ENCODE results near the gene CDK4.

CDK4 gene

DNA sequence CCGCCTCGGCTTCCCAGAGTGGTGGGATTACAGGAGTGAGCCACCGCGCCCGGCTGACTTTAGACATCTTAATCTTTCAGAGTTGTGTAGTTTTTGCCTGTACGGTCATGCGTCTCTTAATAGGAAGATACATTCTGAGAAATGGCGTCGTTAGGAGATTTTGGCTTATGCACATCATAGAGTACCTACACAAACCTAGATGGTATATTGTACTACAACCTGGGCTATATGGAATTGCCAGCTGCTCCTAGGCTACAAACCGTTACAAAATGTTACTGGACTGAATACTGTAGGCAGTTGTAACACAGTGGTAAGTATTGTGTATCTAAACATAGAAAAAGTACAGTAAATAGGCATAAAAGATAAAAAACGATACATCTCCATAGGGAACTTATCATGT is 31.8 kb upstream of the CDK4 start:
- no peaks in the 10 kb centered on the region for H3K9me3 ChIP-seq (ENCODE audit: control extremely low read depth in 1 of 5, control insufficient read depth in 4 of 5, insufficient read depth in 2 of 5, low read depth in 1 of 5, low read length in 4 of 5)
- WGBS (ENCODE audit: insufficient coverage) = 100% methylated on average over 5 of the region's 11 CpGs
- ChIA-PET POLR2A (no interaction called here), CTCF (interaction anchor here (0.7 to 2.6 kb wide), 11 partner anchors 10 to 122 kb away, joined by 3 to 14 read pairs (median 5); partner anchors contain the start of genes AVIL and CYP27B1)
- peak overlapping the region in 2 of 7 experiments; percentile 96 to 99 for H3K4me3 ChIP-seq (ENCODE audit: control insufficient read depth in 1 of 7, extremely low read depth in 1 of 7, insufficient read depth in 4 of 7, low read depth in 2 of 7, low read length in 6 of 7)
- peaks cover 9 to 34% (median 31%) of the 10 kb centered on the region in 4 experiments for H3K4me1 ChIP-seq (ENCODE audit: control extremely low read depth in 1 of 4, control insufficient read depth in 4 of 4, insufficient read depth in 4 of 4, low read length in 3 of 4)
- H3K36me3 ChIP-seq (ENCODE audit: control insufficient read depth in 4 of 4, insufficient read depth in 4 of 4, low read length in 3 of 4) = peaks cover 13 to 37% (median 28%) of the 10 kb centered on the region in 4 experiments
- DNase-seq = no peak
- no peaks in the 10 kb centered on the region for H3K27me3 ChIP-seq (replicated peaks in 2 of 5; ENCODE audit: control insufficient read depth in 4 of 5, insufficient read depth in 5 of 5, low read length in 4 of 5)
- H3K27ac ChIP-seq (ENCODE audit: insufficient read depth in 1 of 2, low read depth in 1 of 2, low read length in 2 of 2, poor library complexity in 1 of 2, severe bottlenecking in 2 of 2) = no peak overlapping the region

DNA sequence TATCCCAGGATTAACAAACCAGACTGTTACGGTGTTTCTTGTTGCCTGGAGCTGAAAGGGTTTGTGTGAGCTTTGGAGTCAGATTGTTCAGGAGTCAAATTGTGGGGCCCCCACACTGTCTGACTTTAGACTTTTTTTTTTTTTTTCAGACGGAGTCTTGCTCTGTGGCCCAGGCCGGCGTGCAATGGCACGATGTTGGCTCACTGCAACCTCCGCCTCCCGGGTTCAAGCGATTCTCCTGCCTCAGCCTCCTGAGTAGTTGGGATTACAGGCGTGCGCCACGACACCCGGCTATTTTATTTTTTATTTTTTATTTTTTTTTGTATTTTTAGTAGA is 31.3 kb upstream of the CDK4 start:
- H3K4me3 ChIP-seq (ENCODE audit: control insufficient read depth in 1 of 7, extremely low read depth in 1 of 7, insufficient read depth in 4 of 7, low read depth in 2 of 7, low read length in 6 of 7) = peak overlapping the region in 6 of 7 experiments; percentile 93 to 100 (median 98)
- H3K27me3 ChIP-seq (replicated peaks in 2 of 5; ENCODE audit: control insufficient read depth in 4 of 5, insufficient read depth in 5 of 5, low read length in 4 of 5) = no peaks in the 10 kb centered on the region
- H3K9me3 ChIP-seq (ENCODE audit: control extremely low read depth in 1 of 5, control insufficient read depth in 4 of 5, insufficient read depth in 2 of 5, low read depth in 1 of 5, low read length in 4 of 5) = no peaks in the 10 kb centered on the region
- 97% methylated on average over 5 of the region's 12 CpGs for WGBS (ENCODE audit: insufficient coverage)
- POLR2A ChIA-PET = interaction anchor here (1.3 kb wide), 1 partner anchor 11 kb away, joined by 8 read pairs; the partner anchor contains the start of genes EEF1AKMT3 and METTL1
- peaks cover 10 to 36% (median 25%) of the 10 kb centered on the region in 4 experiments for H3K36me3 ChIP-seq (ENCODE audit: control insufficient read depth in 4 of 4, insufficient read depth in 4 of 4, low read length in 3 of 4)
- H3K27ac ChIP-seq (ENCODE audit: insufficient read depth in 1 of 2, low read depth in 1 of 2, low read length in 2 of 2, poor library complexity in 1 of 2, severe bottlenecking in 2 of 2) = peak overlapping the region; percentile 75 to 91
- CTCF ChIA-PET = interaction anchor here (0.7 to 2.7 kb wide), 18 partner anchors 11 to 151 kb away, joined by 3 to 18 read pairs (median 4); partner anchors contain the start of genes AVIL, CYP27B1, EEF1AKMT3 and METTL1
- peaks cover 9 to 34% (median 31%) of the 10 kb centered on the region in 4 experiments for H3K4me1 ChIP-seq (ENCODE audit: control extremely low read depth in 1 of 4, control insufficient read depth in 4 of 4, insufficient read depth in 4 of 4, low read length in 3 of 4)
- DNase-seq = no peak

DNA sequence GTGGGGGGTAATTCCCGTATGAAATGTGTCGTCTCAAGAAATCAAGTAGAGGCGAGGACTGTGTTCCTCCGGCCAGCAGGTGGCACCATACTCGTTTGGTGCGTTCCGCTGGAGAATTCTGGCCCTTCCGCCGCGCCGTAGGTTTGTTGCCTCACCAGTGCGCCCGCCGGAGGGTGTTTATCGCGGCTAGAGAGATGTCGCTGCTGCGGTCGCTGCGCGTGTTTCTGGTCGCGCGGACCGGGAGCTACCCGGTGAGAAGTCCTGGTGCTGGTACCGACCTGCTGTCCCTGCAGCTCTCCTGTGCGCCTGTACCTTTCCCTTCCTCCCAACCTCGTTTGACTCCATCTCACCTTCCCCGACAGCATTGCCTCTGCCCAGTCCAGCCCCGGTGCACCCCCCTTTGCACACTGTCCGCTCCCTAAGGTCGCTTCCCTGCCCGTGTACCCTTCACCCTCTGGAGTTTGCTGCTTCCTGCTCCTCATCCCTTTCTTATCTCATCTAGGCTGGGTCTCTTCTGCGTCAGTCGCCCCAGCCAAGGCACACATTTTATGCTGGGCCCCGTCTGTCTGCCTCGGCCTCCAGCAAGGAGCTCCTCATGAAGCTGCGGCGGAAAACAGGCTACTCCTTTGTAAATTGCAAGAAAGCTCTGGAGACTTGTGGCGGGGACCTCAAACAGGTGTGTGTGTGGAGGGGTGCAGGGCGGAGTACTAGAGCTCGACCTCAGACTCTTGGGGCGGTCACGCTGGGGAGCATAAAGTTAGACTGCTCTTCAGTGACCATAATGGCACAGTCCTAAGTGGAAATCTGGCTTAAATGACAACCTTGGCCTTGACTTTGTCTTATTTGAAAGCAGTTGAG is 30.7 kb upstream of the CDK4 start, which contains the start of gene TSFM:
Gene TSFM, plus strand, starts transcription at position 180 of the 858 bp plus-strand sequence. Its CDS starts 15 bp downstream, at position 195.
- peaks cover 10 to 36% (median 23%) of the 10 kb centered on the region in 4 experiments for H3K36me3 ChIP-seq (ENCODE audit: control insufficient read depth in 4 of 4, insufficient read depth in 4 of 4, low read length in 3 of 4)
- H3K4me3 ChIP-seq (ENCODE audit: control insufficient read depth in 1 of 7, extremely low read depth in 1 of 7, insufficient read depth in 4 of 7, low read depth in 2 of 7, low read length in 6 of 7) = peak within 1 kb of the TSS; percentile 93 to 100 (median 99)
- CTCF ChIA-PET = interaction anchor here (0.7 to 2.7 kb wide), 19 partner anchors 11 to 152 kb away, joined by 3 to 18 read pairs (median 4); partner anchors contain the start of genes AVIL, CYP27B1, EEF1AKMT3 and METTL1
- H3K27me3 ChIP-seq (replicated peaks in 2 of 5; ENCODE audit: control insufficient read depth in 4 of 5, insufficient read depth in 5 of 5, low read length in 4 of 5) = no peaks in the 10 kb centered on the region
- H3K4me1 ChIP-seq (ENCODE audit: control extremely low read depth in 1 of 4, control insufficient read depth in 4 of 4, insufficient read depth in 4 of 4, low read length in 3 of 4) = peaks cover 9 to 34% (median 31%) of the 10 kb centered on the region in 4 experiments
- peak; percentile 97 to 98 (median 97) for DNase-seq
- POLR2A ChIA-PET = interaction anchor here (0.6 to 1.3 kb wide), 2 partner anchors 11 to 112 kb away, joined by 3 to 8 read pairs; partner anchors contain the start of genes EEF1AKMT3 and METTL1
- peak within 1 kb of the TSS; percentile 75 to 91 for H3K27ac ChIP-seq (ENCODE audit: insufficient read depth in 1 of 2, low read depth in 1 of 2, low read length in 2 of 2, poor library complexity in 1 of 2, severe bottlenecking in 2 of 2)
- no peaks in the 10 kb centered on the region for H3K9me3 ChIP-seq (ENCODE audit: control extremely low read depth in 1 of 5, control insufficient read depth in 4 of 5, insufficient read depth in 2 of 5, low read depth in 1 of 5, low read length in 4 of 5)
- 1% methylated on average over 44 of the region's 45 CpGs for WGBS (ENCODE audit: insufficient coverage)

DNA sequence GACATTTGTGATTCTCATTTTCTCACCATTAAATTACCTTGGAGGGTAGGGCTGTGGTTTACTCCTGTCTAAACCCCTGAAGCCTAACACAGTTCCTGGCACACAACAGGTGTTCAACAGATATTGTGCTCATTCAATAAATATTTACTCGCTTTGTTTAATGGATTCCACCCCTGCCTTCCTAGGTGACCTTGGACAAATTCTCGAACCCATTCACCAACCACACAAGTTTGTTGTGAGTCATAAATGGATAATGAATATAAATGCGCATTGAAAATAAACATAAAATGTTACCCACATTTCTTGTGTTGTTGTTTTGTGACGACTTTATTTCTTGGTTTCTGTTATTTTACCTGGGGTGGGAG is 30.1 kb upstream of the CDK4 start:
- Histone ChIP-seq H3K4me1 (ENCODE audit: control extremely low read depth in 1 of 4, control insufficient read depth in 4 of 4, insufficient read depth in 4 of 4, low read length in 3 of 4) (peaks cover 9 to 34% (median 31%) of the 10 kb centered on the region in 4 experiments), H3K27ac (ENCODE audit: insufficient read depth in 1 of 2, low read depth in 1 of 2, low read length in 2 of 2, poor library complexity in 1 of 2, severe bottlenecking in 2 of 2) (no peak overlapping the region), H3K4me3 (ENCODE audit: control insufficient read depth in 1 of 7, extremely low read depth in 1 of 7, insufficient read depth in 4 of 7, low read depth in 2 of 7, low read length in 6 of 7) (peak overlapping the region in 6 of 7 experiments; percentile 93 to 100 (median 98)), H3K9me3 (ENCODE audit: control extremely low read depth in 1 of 5, control insufficient read depth in 4 of 5, insufficient read depth in 2 of 5, low read depth in 1 of 5, low read length in 4 of 5) (no peaks in the 10 kb centered on the region), H3K36me3 (ENCODE audit: control insufficient read depth in 4 of 4, insufficient read depth in 4 of 4, low read length in 3 of 4) (peaks cover 8 to 34% (median 18%) of the 10 kb centered on the region in 4 experiments), H3K27me3 (replicated peaks in 2 of 5; ENCODE audit: control insufficient read depth in 4 of 5, insufficient read depth in 5 of 5, low read length in 4 of 5) (no peaks in the 10 kb centered on the region)
- no peak for DNase-seq
- WGBS (ENCODE audit: insufficient coverage) = no CpG with 5 or more reads among the region's 4 CpGs
- ChIA-PET POLR2A (interaction anchor here (1.3 kb wide), 1 partner anchor 10 kb away, joined by 8 read pairs; the partner anchor contains the start of genes EEF1AKMT3 and METTL1), CTCF (interaction anchor here (1.0 to 2.7 kb wide), 13 partner anchors 11 to 153 kb away, joined by 3 to 18 read pairs (median 5); no protein-coding TSS in a partner anchor)

DNA sequence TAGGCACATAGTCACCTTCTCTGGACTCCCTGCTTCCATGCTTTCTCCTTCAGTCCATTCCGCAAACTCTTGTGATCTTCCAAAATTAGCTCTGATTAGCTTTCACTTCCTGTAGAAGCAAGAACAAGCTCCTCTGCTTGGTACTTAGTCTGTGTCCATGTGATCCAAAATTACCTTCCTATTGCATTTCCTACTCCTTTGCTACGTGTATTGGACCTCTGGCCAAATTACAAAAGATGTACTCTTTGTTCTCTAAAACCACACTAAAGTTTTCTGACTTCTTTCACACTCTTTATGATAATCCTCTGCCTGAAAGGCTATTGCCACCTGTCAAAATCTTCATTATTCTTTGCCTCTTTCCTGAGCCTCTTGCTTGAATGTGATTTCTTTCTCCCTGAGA is 29.7 kb upstream of the CDK4 start:
- CTCF ChIA-PET = interaction anchor here (0.7 to 10.4 kb wide), 11 partner anchors 9 to 117 kb away, joined by 3 to 74 read pairs (median 5); partner anchors contain the start of genes CYP27B1, EEF1AKMT3 and METTL1
- POLR2A ChIA-PET = interaction anchor here (0.7 kb wide), 1 partner anchor 30 kb away, joined by 3 read pairs; the partner anchor contains the start of gene CDK4

DNA sequence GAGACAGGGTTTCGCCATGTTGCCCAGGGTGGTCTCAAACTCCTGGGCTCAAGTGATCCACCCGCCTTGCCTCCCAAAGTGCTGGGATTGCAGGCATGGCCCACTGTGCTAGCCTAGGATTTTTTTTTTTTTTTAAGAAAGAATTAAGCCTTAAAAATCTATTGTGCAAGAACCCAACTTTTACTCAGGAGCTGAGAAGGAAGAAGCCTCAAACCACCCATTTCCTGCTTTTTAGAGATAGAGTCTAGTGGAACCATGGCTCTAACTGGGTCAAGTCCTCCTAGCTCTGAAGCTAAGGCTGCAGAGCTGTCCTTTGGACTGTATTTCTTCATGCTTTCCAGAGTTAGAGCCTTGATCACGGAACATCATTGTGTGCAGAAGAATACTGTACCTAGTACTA is 29.1 kb upstream of the CDK4 start:
- CTCF ChIA-PET = interaction anchor here (0.7 to 10.4 kb wide), 13 partner anchors 9 to 122 kb away, joined by 3 to 74 read pairs (median 5); partner anchors contain the start of genes CYP27B1, EEF1AKMT3, METTL1 and TSPAN31
- Histone ChIP-seq H3K9me3 (ENCODE audit: control extremely low read depth in 1 of 5, control insufficient read depth in 4 of 5, insufficient read depth in 2 of 5, low read depth in 1 of 5, low read length in 4 of 5) (no peaks in the 10 kb centered on the region), H3K27ac (ENCODE audit: insufficient read depth in 1 of 2, low read depth in 1 of 2, low read length in 2 of 2, poor library complexity in 1 of 2, severe bottlenecking in 2 of 2) (no peak overlapping the region), H3K4me3 (ENCODE audit: control insufficient read depth in 1 of 7, extremely low read depth in 1 of 7, insufficient read depth in 4 of 7, low read depth in 2 of 7, low read length in 6 of 7) (no peak overlapping the region), H3K4me1 (ENCODE audit: control extremely low read depth in 1 of 4, control insufficient read depth in 4 of 4, insufficient read depth in 4 of 4, low read length in 3 of 4) (peaks cover 9 to 34% (median 31%) of the 10 kb centered on the region in 4 experiments), H3K27me3 (replicated peaks in 2 of 5; ENCODE audit: control insufficient read depth in 4 of 5, insufficient read depth in 5 of 5, low read length in 4 of 5) (no peaks in the 10 kb centered on the region), H3K36me3 (ENCODE audit: control insufficient read depth in 4 of 4, insufficient read depth in 4 of 4, low read length in 3 of 4) (peaks cover 2 to 24% (median 9%) of the 10 kb centered on the region in 4 experiments)
- peak in 1 of 3 donors; percentile 17 for DNase-seq
- POLR2A ChIA-PET = interaction anchor here (0.7 kb wide), 1 partner anchor 29 kb away, joined by 3 read pairs; the partner anchor contains the start of gene CDK4
- 80% methylated on average over 1 of the region's 3 CpGs for WGBS (ENCODE audit: insufficient coverage)

More for the DNA sequence above, 29.7 kb upstream of the CDK4 start:
- 90% methylated on average over 2 of the region's 2 CpGs for WGBS (ENCODE audit: insufficient coverage)
- H3K4me3 ChIP-seq (ENCODE audit: control insufficient read depth in 1 of 7, extremely low read depth in 1 of 7, insufficient read depth in 4 of 7, low read depth in 2 of 7, low read length in 6 of 7) = peak overlapping the region in 1 of 7 experiments; percentile 96
- H3K36me3 ChIP-seq (ENCODE audit: control insufficient read depth in 4 of 4, insufficient read depth in 4 of 4, low read length in 3 of 4) = peaks cover 6 to 30% (median 14%) of the 10 kb centered on the region in 4 experiments
- H3K9me3 ChIP-seq (ENCODE audit: control extremely low read depth in 1 of 5, control insufficient read depth in 4 of 5, insufficient read depth in 2 of 5, low read depth in 1 of 5, low read length in 4 of 5) = no peaks in the 10 kb centered on the region
- peak in 2 of 3 donors; percentile 24 to 37 for DNase-seq
- H3K27ac ChIP-seq (ENCODE audit: insufficient read depth in 1 of 2, low read depth in 1 of 2, low read length in 2 of 2, poor library complexity in 1 of 2, severe bottlenecking in 2 of 2) = no peak overlapping the region
- peaks cover 9 to 34% (median 31%) of the 10 kb centered on the region in 4 experiments for H3K4me1 ChIP-seq (ENCODE audit: control extremely low read depth in 1 of 4, control insufficient read depth in 4 of 4, insufficient read depth in 4 of 4, low read length in 3 of 4)
- H3K27me3 ChIP-seq (replicated peaks in 2 of 5; ENCODE audit: control insufficient read depth in 4 of 5, insufficient read depth in 5 of 5, low read length in 4 of 5) = no peaks in the 10 kb centered on the region
